K562 (cell line): ENCODE data around the gene CAPN8. TPM values are rescaled to one million over a fixed set of nuclear protein-coding genes. Genes with fewer than 3 reads are reported as not detected.
A peak's percentile ranks its signal among the peaks of the same experiment; 100 is the strongest.

Experiments
- ADNP ChIP-seq: fragments of 200-800 bp; sonication (Bioruptor generic); IDR thresholded peaks from 2 replicates; pipeline ENCODE4 v1.6.1; 2016; ENCODE audit warnings: missing genetic modification characterization, missing compliant biosample characterization
- CEBPB ChIP-seq: fragments of 450-650 bp; IDR thresholded peaks from 2 replicates; pipeline ENCODE4 v1.6.1; 2016; ENCODE audit warnings: missing genetic modification characterization, missing compliant biosample characterization
- ELK3 ChIP-seq: fragments of 450-650 bp; formaldehyde crosslinking; IDR thresholded peaks from 2 replicates; pipeline ENCODE4 v1.4.0; 2020; ENCODE audit warnings: mild to moderate bottlenecking
- ETV1 ChIP-seq: fragments of 450-650 bp; conservative IDR thresholded peaks from 2 replicates; pipeline ENCODE4 v1.6.1; 2016; ENCODE audit warnings: missing genetic modification characterization, control low read depth, low read depth, missing compliant biosample characterization
- HDAC2 ChIP-seq: fragments of 450-650 bp; IDR thresholded peaks from 2 replicates; pipeline ENCODE4 v1.6.1; 2016; ENCODE audit warnings: mild to moderate bottlenecking
- HMBOX1 ChIP-seq: sonication (generic); IDR thresholded peaks from 2 replicates; pipeline ENCODE4 v1.6.1; 2016
- HMGXB4 ChIP-seq: sonication (generic); formaldehyde crosslinking; IDR thresholded peaks from 2 replicates; pipeline ENCODE4 v1.8.1; 2023; ENCODE audit warnings: mild to moderate bottlenecking, missing genetic modification reagents
- MEF2A ChIP-seq: IDR thresholded peaks from 2 replicates; pipeline ENCODE4 v1.6.1; 2011; ENCODE audit warnings: low read depth, mild to moderate bottlenecking, low read length, moderate library complexity; ENCODE audit not compliant: control insufficient read depth
- RAD21 ChIP-seq, 2 experiments: fragments of 250-450 bp in 1 of 2; fragments of 450-650 bp in 1 of 2; sonication (Bioruptor Pico) in 1 of 2; formaldehyde crosslinking in 1 of 2; IDR thresholded peaks in 1 of 2; conservative IDR thresholded peaks in 1 of 2; 2 replicates each; pipeline versions ENCODE4 v1.4.0 to v1.8.0; 2020 to 2022; ENCODE audit warnings: mild to moderate bottlenecking in 2 of 2, moderate library complexity in 1 of 2
- RFX5 ChIP-seq: IDR thresholded peaks from 2 replicates; pipeline ENCODE4 v1.6.1; 2011; ENCODE audit warnings: low read depth, mild to moderate bottlenecking, improper control_type of control experiment, low read length
- RNF219 ChIP-seq: fragments of 250-450 bp; sonication (Bioruptor Pico); IDR thresholded peaks from 2 replicates; pipeline ENCODE4 v1.5.0; 2022; ENCODE audit warnings: mild to moderate bottlenecking
- ZKSCAN8 ChIP-seq: fragments of 200-800 bp; sonication (Bioruptor generic); IDR thresholded peaks from 2 replicates; pipeline ENCODE4 v1.6.1; 2016; ENCODE audit warnings: missing genetic modification characterization, missing compliant biosample characterization
- ZNF24 ChIP-seq: fragments of 450-650 bp; IDR thresholded peaks from 2 replicates; pipeline ENCODE4 v1.6.1; 2016
- ZNF347 ChIP-seq: fragments of 450-650 bp; formaldehyde crosslinking; IDR thresholded peaks from 2 replicates; pipeline ENCODE4 v1.4.0; 2020; ENCODE audit warnings: low read depth, mild to moderate bottlenecking, moderate library complexity
- ZNF644 ChIP-seq: fragments of 200-800 bp; sonication (Bioruptor generic); IDR thresholded peaks from 2 replicates; pipeline ENCODE4 v1.6.1; 2016; ENCODE audit warnings: low read depth, missing genetic modification characterization, missing compliant biosample characterization
- polyA plus RNA-seq, 8 experiments: library from polyadenylated mRNA; depleted of rRNA in 4 of 8; stranded (reverse) in 5 of 8; unstranded in 3 of 8; fragments of >200 nt; fragmentation: Nextera tagmentation in 2 of 8; fragmentation: Illumina TruSeq in 1 of 8; extraction: Ambion mirVana in 2 of 8; extraction: Trizol in 1 of 8; gene quantifications; 2 replicates each; pipeline versions ENCODE4 v1.2.1 to v1.2.3, GENCODE V29; 2011 to 2014; ENCODE audit warnings: inconsistent platforms in 1 of 8, missing spikeins in 1 of 8
- total RNA-seq, 7 experiments: library from RNA; depleted of rRNA in 6 of 7; stranded (reverse); fragments of >200 nt in 6 of 7; fragmentation: Illumina TruSeq in 2 of 7; extraction: Trizol in 2 of 7; gene quantifications; 2 replicates each; pipeline versions ENCODE4 v1.2.1 to v1.2.3, GENCODE V29; 2011 to 2021; ENCODE audit warnings: low replicate concordance in 1 of 7
- TF ChIP-seq, protein P1 (sequence below): IDR thresholded peaks from 2 replicates; pipeline ENCODE4 v1.6.1; 2014; ENCODE audit warnings: antibody characterized with exemption
- TF ChIP-seq, protein P2 (sequence below): fragments of 450-650 bp; formaldehyde crosslinking; IDR thresholded peaks from 2 replicates; pipeline ENCODE4 v1.4.0; 2022; ENCODE audit warnings: missing genetic modification characterization
- TF ChIP-seq, protein P3 (sequence below): fragments of 200-800 bp; sonication (Bioruptor generic); IDR thresholded peaks from 2 replicates; pipeline ENCODE4 v1.6.1; 2017; ENCODE audit warnings: missing genetic modification characterization, missing compliant biosample characterization

CAPN8 gene
- total and polyA plus RNA-seq, 9 of the 15 experiments (the other 6 are each of a cell fraction or from before 2014, with no cell fraction given) = 0.06 TPM; not detected in 8

GRCh38 chr1:223678841-223679240, 13.3 kb upstream of the CAPN8 start (continued):
- TF ChIP-seq HMGXB4 (CRISPR knock-in tag) (no peak), ZNF24 (peak; percentile 98), HDAC2 (peak; percentile 99), RAD21 (CRISPR knock-in tag; conservative IDR thresholded peaks at IDR 0.05 in 1 of 2, IDR thresholded peaks at IDR 0.05 in 1 of 2) (peak in 1 of 2 experiments; percentile 40; a peak in 2 of 4 replicates), HMBOX1 (peak; percentile 45; the same call in 1 of the 2 replicates), ZNF347 (CRISPR knock-in tag) (no peak), RFX5 (no peak), CEBPB (peak; percentile 90), ZNF644 (tag) (peak; percentile 82; the same call in 1 of the 2 replicates), ADNP (tag) (no peak), MEF2A (0 out of 2 replicates have a peak, but pooled peaks have one; percentile 27), ETV1 (tag) (peak; percentile 68; the same call in 1 of the 2 replicates), RNF219 (no peak), ZKSCAN8 (CRISPR knock-in tag) (peak; percentile 63; the same call in 1 of the 2 replicates), ELK3 (CRISPR knock-in tag) (no peak)
- TF ChIP-seq, protein P1, sequence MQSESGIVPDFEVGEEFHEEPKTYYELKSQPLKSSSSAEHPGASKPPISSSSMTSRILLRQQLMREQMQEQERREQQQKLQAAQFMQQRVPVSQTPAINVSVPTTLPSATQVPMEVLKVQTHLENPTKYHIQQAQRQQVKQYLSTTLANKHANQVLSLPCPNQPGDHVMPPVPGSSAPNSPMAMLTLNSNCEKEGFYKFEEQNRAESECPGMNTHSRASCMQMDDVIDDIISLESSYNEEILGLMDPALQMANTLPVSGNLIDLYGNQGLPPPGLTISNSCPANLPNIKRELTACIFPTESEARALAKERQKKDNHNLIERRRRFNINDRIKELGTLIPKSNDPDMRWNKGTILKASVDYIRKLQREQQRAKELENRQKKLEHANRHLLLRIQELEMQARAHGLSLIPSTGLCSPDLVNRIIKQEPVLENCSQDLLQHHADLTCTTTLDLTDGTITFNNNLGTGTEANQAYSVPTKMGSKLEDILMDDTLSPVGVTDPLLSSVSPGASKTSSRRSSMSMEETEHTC = peak; percentile 84
- TF ChIP-seq, protein P2, sequence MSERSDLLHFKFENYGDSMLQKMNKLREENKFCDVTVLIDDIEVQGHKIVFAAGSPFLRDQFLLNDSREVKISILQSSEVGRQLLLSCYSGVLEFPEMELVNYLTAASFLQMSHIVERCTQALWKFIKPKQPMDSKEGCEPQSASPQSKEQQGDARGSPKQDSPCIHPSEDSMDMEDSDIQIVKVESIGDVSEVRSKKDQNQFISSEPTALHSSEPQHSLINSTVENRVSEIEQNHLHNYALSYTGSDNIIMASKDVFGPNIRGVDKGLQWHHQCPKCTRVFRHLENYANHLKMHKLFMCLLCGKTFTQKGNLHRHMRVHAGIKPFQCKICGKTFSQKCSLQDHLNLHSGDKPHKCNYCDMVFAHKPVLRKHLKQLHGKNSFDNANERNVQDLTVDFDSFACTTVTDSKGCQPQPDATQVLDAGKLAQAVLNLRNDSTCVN (CRISPR knock-in tag) = no peak
- TF ChIP-seq, protein P3, sequence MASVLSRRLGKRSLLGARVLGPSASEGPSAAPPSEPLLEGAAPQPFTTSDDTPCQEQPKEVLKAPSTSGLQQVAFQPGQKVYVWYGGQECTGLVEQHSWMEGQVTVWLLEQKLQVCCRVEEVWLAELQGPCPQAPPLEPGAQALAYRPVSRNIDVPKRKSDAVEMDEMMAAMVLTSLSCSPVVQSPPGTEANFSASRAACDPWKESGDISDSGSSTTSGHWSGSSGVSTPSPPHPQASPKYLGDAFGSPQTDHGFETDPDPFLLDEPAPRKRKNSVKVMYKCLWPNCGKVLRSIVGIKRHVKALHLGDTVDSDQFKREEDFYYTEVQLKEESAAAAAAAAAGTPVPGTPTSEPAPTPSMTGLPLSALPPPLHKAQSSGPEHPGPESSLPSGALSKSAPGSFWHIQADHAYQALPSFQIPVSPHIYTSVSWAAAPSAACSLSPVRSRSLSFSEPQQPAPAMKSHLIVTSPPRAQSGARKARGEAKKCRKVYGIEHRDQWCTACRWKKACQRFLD = peak; percentile 95
